NCI-H146 treated with DMSO at 0.1 percent for 48 hours (cell line): ENCODE data around the gene PHPT1.
"Not testable (repeated sequence)": the region's sequence is repeated elsewhere in the genome, so short reads cannot be mapped to it uniquely, and the experiment has no call there.

Source experiments
- DNase-seq: peaks from one replicate; lab custom pipeline; 2025; ENCODE audit not compliant: unreplicated experiment; lab: John Stamatoyannopoulos, UW

The PHPT1 gene

DNA sequence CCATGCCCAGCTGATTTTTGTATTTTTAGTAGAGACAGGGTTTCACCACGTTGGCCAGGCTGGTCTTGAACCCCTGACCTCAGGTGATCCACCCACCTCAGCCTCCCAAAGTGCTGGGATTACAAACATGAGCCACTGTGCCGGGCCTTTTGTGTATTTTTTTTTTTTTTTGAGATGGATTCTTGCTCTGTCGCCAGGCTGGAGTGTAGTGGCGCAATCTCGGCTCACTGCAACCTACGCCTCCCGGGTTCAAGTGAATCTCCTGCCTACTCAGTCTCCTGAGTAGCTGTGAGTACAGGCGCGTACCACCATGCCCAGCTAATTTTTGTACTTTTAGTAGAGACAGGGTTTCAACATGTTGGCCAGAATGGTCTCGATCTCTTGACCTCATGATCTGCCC is 34.5 kb downstream of the PHPT1 start:
- not testable (repeated sequence) for DNase-seq

DNA sequence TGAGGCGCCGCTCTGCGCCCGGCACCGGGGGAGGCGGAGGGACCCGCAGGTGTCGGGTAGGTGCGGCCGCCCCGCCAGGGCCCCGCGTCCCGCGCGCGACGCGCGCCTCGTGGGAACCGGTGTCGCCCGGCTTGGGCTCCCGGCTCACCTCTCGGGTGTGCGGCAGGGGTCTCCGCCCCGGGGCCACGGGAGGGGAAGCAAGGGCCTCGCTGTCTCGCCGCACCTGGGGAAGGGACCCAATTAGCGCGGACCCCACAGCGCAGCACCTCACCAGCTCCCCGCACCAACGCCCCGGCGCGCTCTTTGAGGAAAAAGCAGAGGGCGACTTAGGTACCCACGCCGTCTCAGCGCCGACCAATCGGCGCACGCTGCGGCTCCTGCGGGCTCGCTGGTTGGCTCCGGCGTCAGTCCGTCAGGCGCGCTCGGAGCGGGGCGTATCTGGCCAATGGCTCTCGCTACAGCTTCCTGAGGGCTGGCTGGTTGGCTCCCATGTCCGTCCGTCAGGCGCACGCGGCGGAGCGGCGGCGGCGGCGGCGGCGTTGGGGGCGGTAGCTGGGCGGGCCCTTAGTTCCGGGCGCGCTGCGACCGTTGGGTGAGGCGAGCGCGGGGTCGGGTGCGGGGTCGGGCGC is 36.9 kb downstream of the PHPT1 start, which contains the start of gene TRAF2:
TSS of gene TRAF2 (plus strand) at position 567 of the 629 bp plus-strand sequence. CDS start 12,225 bp downstream, outside the sequence.
- DNase-seq, result peak; percentile 76

GRCh38 chr9:136886610-136887597 is 37.7 kb downstream of the PHPT1 start:
- no peak for DNase-seq

- DNase-seq, result no peak
These were observed 39.2 kb downstream of the PHPT1 start for GRCh38 chr9:136888454-136888853.

- DNase-seq, result no peak
These were observed 40.6 kb downstream of the PHPT1 start for GRCh38 chr9:136889858-136890257.

DNA sequence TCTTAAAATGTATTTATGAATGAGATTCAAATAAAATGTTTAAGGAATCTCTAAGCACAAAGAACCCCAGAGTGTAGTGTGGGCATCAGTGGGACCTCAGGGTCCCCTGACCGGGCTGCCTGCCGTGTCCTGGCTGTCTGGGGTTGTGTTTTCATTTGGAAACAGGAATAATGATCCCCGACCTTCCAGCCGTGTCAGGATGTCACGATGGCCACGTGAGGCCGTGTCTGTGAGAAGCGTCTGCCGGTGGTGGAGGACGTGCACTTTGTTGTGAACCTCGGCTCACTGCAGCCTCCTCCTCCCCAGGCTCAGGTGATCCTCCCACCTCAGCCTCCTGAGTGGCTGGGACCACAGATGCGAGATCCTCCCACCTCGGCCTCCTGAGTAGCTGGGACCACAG is 41.5 kb downstream of the PHPT1 start:
- no peak for DNase-seq

- no peak for DNase-seq
These were observed 46.8 kb downstream of the PHPT1 start for GRCh38 chr9:136896027-136896426.

- no peak for DNase-seq
These were observed 49.4 kb downstream of the PHPT1 start for GRCh38 chr9:136898483-136899100.

GRCh38 chr9:136899196-136899595 is 50.0 kb downstream of the PHPT1 start:
- DNase-seq, result no peak

DNA sequence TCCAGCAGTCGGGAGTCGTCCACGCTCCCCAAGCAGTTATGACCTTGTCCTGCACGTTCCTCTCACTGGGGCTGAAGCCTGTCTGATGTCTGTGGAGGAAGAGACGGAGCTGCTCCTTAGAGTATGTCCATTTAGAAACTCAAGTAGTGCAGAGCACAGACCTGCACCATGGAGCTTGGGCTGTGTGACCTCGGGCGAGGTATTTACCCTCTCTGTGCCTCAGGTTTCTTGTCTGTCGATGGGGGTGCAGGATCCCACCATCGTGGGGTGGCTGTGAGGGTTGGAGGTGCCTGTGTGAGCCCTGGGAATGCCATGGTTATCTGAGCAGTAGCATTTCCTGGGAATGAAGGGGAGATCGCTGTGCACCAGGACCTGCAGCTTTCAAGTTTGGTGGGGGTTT is 51.3 kb downstream of the PHPT1 start:
- DNase-seq, result no peak
